HEK293 (cell line): ENCODE results near the gene TPMT.

Experiments used
- CTCF ChIA-PET: fragments of 350-600 bp; formaldehyde crosslinking; extraction: SDS; loops from one replicate; lab custom pipeline; 2021; ENCODE audit warnings: antibody characterized with exemption; lab: Yijun Ruan, JAX
- POLR2A ChIA-PET: fragments of 300-600 bp; formaldehyde crosslinking; extraction: SDS; loops from one replicate; lab custom pipeline; 2020; ENCODE audit warnings: antibody characterized with exemption, inconsistent platforms; lab: Yijun Ruan, JAX
- H3K27ac ChIP-seq: fragments of 200-500 bp; sonication (Bioruptor generic); 2 replicates; pipeline ENCODE4 v1.5.1; 2014; ENCODE audit warnings: low read depth, low read length, control low read depth, inconsistent platforms; ENCODE audit errors: extremely low read depth
- H3K36me3 ChIP-seq, 2 experiments: fragments of 200-500 bp in 1 of 2; sonication (Bioruptor generic) in 1 of 2; 1 replicate in 1 of 2; 2 replicates in 1 of 2; pipeline ENCODE4 v1.5.1; 2014 to 2017; ENCODE audit warnings: inconsistent platforms in 2 of 2, low read length in 2 of 2; ENCODE audit not compliant: control insufficient read depth in 2 of 2, insufficient read depth in 1 of 2
- H3K4me1 ChIP-seq: fragments of 200-500 bp; sonication (Bioruptor generic); 2 replicates; pipeline ENCODE4 v1.5.1; 2014; ENCODE audit warnings: mild to moderate bottlenecking, low read length, inconsistent platforms; ENCODE audit not compliant: control insufficient read depth, insufficient read depth
- H3K4me3 ChIP-seq: 2 replicates; pipeline ENCODE4 v1.5.1; 2011; ENCODE audit warnings: low read depth, mild to moderate bottlenecking, control low read depth, low read length, moderate library complexity
- H3K9me3 ChIP-seq: fragments of 200-500 bp; sonication (Bioruptor generic); 2 replicates; pipeline ENCODE4 v1.5.1; 2014; ENCODE audit warnings: low read depth, low read length, inconsistent platforms; ENCODE audit not compliant: control insufficient read depth, insufficient read depth
- BCL6B ChIP-seq: fragments of 450-650 bp; formaldehyde crosslinking; IDR thresholded peaks from 2 replicates; pipeline ENCODE4 v1.5.1; 2017; ENCODE audit warnings: missing biosample characterization, missing genetic modification characterization
- ELK4 ChIP-seq: IDR thresholded peaks from 2 replicates; pipeline ENCODE4 v1.6.1; 2011; ENCODE audit warnings: mild to moderate bottlenecking, low read depth, low read length, borderline replicate concordance
- OSR2 ChIP-seq: fragments of 450-650 bp; formaldehyde crosslinking; IDR thresholded peaks from 2 replicates; pipeline ENCODE4 v1.5.1; 2016; ENCODE audit warnings: missing biosample characterization, missing genetic modification characterization
- REST ChIP-seq: fragments of 450-650 bp; formaldehyde crosslinking; IDR thresholded peaks from 2 replicates; pipeline ENCODE4 v1.5.1; 2016; ENCODE audit warnings: missing biosample characterization, missing genetic modification characterization
- TSHZ1 ChIP-seq: fragments of 450-650 bp; formaldehyde crosslinking; IDR thresholded peaks from 2 replicates; pipeline ENCODE4 v1.5.1; 2016; ENCODE audit warnings: missing biosample characterization, missing genetic modification characterization, borderline replicate concordance
- YY1 ChIP-seq: fragments of 450-650 bp; formaldehyde crosslinking; IDR thresholded peaks from 2 replicates; pipeline ENCODE4 v1.5.1; 2018; ENCODE audit warnings: missing biosample characterization, missing genetic modification characterization
- ZBTB17 ChIP-seq: fragments of 450-650 bp; formaldehyde crosslinking; IDR thresholded peaks from 2 replicates; pipeline ENCODE4 v1.5.1; 2016; ENCODE audit warnings: missing biosample characterization, missing genetic modification characterization
- ZBTB20 ChIP-seq: fragments of 450-650 bp; formaldehyde crosslinking; IDR thresholded peaks from 2 replicates; pipeline ENCODE4 v1.5.1; 2016; ENCODE audit warnings: missing biosample characterization, missing genetic modification characterization
- ZFP37 ChIP-seq: fragments of 450-650 bp; formaldehyde crosslinking; IDR thresholded peaks from 2 replicates; pipeline ENCODE4 v1.5.1; 2016; ENCODE audit warnings: missing biosample characterization, missing genetic modification characterization
- ZNF155 ChIP-seq: fragments of 450-650 bp; formaldehyde crosslinking; IDR thresholded peaks from 2 replicates; pipeline ENCODE4 v1.5.1; 2016; ENCODE audit warnings: missing biosample characterization, missing genetic modification characterization
- ZNF23 ChIP-seq: fragments of 450-650 bp; formaldehyde crosslinking; IDR thresholded peaks from 2 replicates; pipeline ENCODE4 v1.5.1; 2016; ENCODE audit warnings: missing biosample characterization, missing genetic modification characterization, borderline replicate concordance
- ZNF266 ChIP-seq: fragments of 450-650 bp; formaldehyde crosslinking; IDR thresholded peaks from 2 replicates; pipeline ENCODE4 v1.5.1; 2016; ENCODE audit warnings: missing biosample characterization, missing genetic modification characterization, low read depth
- ZNF473 ChIP-seq: fragments of 450-650 bp; formaldehyde crosslinking; IDR thresholded peaks from 2 replicates; pipeline ENCODE4 v1.5.1; 2017; ENCODE audit warnings: missing biosample characterization, missing genetic modification characterization
- ZNF544 ChIP-seq: fragments of 450-650 bp; formaldehyde crosslinking; IDR thresholded peaks from 2 replicates; pipeline ENCODE4 v1.5.0; 2017; ENCODE audit warnings: missing biosample characterization, missing genetic modification characterization
- ZNF623 ChIP-seq: fragments of 450-650 bp; formaldehyde crosslinking; IDR thresholded peaks from 2 replicates; pipeline ENCODE4 v1.5.1; 2016; ENCODE audit warnings: missing biosample characterization, missing genetic modification characterization
- ZNF626 ChIP-seq: fragments of 450-650 bp; sonication (Bioruptor Pico); formaldehyde crosslinking; IDR thresholded peaks from 2 replicates; pipeline ENCODE4 v1.5.1; 2018; ENCODE audit warnings: missing biosample characterization, missing genetic modification characterization, inconsistent platforms
- ZNF639 ChIP-seq: fragments of 450-650 bp; formaldehyde crosslinking; IDR thresholded peaks from 2 replicates; pipeline ENCODE4 v1.5.1; 2016; ENCODE audit warnings: missing biosample characterization, missing genetic modification characterization
- ZNF692 ChIP-seq: fragments of 450-650 bp; formaldehyde crosslinking; IDR thresholded peaks from 2 replicates; pipeline ENCODE4 v1.5.1; 2016; ENCODE audit warnings: missing biosample characterization, missing genetic modification characterization
- ZSCAN4 ChIP-seq: fragments of 450-650 bp; formaldehyde crosslinking; IDR thresholded peaks from 2 replicates; pipeline ENCODE4 v1.5.1; 2017; ENCODE audit warnings: missing biosample characterization, missing genetic modification characterization

The TPMT gene

GRCh38 chr6:18100296-18100695 lies 54.6 kb downstream of the TPMT start:
- ChIA-PET CTCF (interaction anchor here (0.6 to 1.2 kb wide), 2 partner anchors 22 to 278 kb away, joined by 3 to 7 read pairs; partner anchors contain the start of gene NHLRC1), POLR2A (no interaction called here)
- Histone ChIP-seq H3K27ac (no peak overlapping the region), H3K4me3 (no peak overlapping the region), H3K36me3 (no peaks in the 10 kb centered on the region), H3K9me3 (no peaks in the 10 kb centered on the region), H3K4me1 (0 out of 2 replicates have a peak, but pooled peaks cover 4% of the 10 kb centered on the region)
- TF ChIP-seq ZNF692 (tag by site-specific recombination) (no peak), REST (tag by site-specific recombination) (no peak), ZSCAN4 (tag by site-specific recombination) (no peak), ZNF626 (tag by site-specific recombination) (no peak), ZFP37 (tag by site-specific recombination) (no peak), ZNF473 (tag by site-specific recombination) (no peak), BCL6B (tag by site-specific recombination) (no peak), YY1 (tag by site-specific recombination) (no peak), ZBTB17 (no peak), ELK4 (no peak), ZNF639 (no peak), ZNF623 (tag by site-specific recombination) (no peak), ZNF155 (tag by site-specific recombination) (no peak), OSR2 (tag by site-specific recombination) (no peak), ZNF544 (tag by site-specific recombination) (no peak), ZNF266 (tag by site-specific recombination) (no peak), ZNF23 (tag by site-specific recombination) (no peak), TSHZ1 (tag by site-specific recombination) (no peak), ZBTB20 (tag by site-specific recombination) (no peak)
